Bronchial epithelial cell (primary cell): ENCODE measurements around the gene SPRR2G. TPM values are rescaled to one million over a fixed set of nuclear protein-coding genes. Genes with fewer than 3 reads are reported as not detected.
"Not testable (repeated sequence)": the region's sequence is repeated elsewhere in the genome, so short reads cannot be mapped to it uniquely, and the experiment has no call there.

Source experiments
- DNase-seq: peaks from one replicate; pipeline ENCODE4 v3.0.0-alpha.2; 2010; ENCODE audit warnings: low read depth
- FAIRE-seq: peaks from 2 replicates; lab custom pipeline; 2011; peaks lifted over from hg19 to GRCh38; lab: Jason Lieb, UNC
- H3K27me3 ChIP-seq: 2 replicates; pipeline ENCODE4 v1.5.1; 2011; ENCODE audit warnings: low read length; ENCODE audit not compliant: control insufficient read depth, insufficient read depth
- H3K36me3 ChIP-seq: 2 replicates; pipeline ENCODE4 v1.5.1; 2011; ENCODE audit warnings: low read length; ENCODE audit not compliant: control insufficient read depth, insufficient read depth
- H3K4me3 ChIP-seq: 2 replicates; pipeline ENCODE4 v1.5.1; 2011; ENCODE audit warnings: mild to moderate bottlenecking, low read depth, low read length, control low read depth
- total RNA-seq: library from RNA; depleted of rRNA; stranded (reverse); fragments of >200 nt; gene quantifications from 2 replicates; pipeline ENCODE4 v1.2.1, GENCODE V29; 2014
- TF ChIP-seq, protein P1 (sequence below): IDR thresholded peaks from 2 replicates; pipeline ENCODE4 v1.5.1; 2011; ENCODE audit warnings: mild to moderate bottlenecking, moderate library complexity, low read length, control low read depth, inconsistent platforms; ENCODE audit not compliant: insufficient read depth, severe bottlenecking

The SPRR2G gene
- not detected in 2 replicates for total RNA-seq

DNA sequence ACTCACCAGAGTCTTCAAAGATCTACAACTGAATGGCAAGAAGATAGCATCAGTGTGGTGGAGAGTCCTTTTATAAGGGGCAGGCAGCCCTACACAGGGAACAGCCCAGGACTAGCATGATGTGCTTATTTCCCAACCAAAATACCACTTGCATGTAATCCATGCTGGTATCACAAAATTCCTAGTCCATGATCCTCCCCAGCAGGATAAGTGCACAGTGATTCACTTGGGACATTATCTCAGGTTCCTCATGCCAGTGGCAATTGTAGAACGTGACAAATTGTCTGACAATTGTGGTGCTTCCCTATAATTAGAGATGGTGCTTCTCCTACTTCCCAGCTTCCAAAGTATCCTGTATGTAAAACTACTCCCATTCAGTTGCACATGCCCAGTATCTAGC lies at the start of gene SPRR2G:
Gene SPRR2G, minus strand, starts transcription at position 45 of the 400 bp plus-strand sequence. CDS start 780 bp downstream, outside the sequence.
- peak; percentile 13 for FAIRE-seq
- TF ChIP-seq, protein P1, sequence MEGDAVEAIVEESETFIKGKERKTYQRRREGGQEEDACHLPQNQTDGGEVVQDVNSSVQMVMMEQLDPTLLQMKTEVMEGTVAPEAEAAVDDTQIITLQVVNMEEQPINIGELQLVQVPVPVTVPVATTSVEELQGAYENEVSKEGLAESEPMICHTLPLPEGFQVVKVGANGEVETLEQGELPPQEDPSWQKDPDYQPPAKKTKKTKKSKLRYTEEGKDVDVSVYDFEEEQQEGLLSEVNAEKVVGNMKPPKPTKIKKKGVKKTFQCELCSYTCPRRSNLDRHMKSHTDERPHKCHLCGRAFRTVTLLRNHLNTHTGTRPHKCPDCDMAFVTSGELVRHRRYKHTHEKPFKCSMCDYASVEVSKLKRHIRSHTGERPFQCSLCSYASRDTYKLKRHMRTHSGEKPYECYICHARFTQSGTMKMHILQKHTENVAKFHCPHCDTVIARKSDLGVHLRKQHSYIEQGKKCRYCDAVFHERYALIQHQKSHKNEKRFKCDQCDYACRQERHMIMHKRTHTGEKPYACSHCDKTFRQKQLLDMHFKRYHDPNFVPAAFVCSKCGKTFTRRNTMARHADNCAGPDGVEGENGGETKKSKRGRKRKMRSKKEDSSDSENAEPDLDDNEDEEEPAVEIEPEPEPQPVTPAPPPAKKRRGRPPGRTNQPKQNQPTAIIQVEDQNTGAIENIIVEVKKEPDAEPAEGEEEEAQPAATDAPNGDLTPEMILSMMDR = no peak
- no peaks in the 10 kb centered on the region for H3K36me3 ChIP-seq

DNA sequence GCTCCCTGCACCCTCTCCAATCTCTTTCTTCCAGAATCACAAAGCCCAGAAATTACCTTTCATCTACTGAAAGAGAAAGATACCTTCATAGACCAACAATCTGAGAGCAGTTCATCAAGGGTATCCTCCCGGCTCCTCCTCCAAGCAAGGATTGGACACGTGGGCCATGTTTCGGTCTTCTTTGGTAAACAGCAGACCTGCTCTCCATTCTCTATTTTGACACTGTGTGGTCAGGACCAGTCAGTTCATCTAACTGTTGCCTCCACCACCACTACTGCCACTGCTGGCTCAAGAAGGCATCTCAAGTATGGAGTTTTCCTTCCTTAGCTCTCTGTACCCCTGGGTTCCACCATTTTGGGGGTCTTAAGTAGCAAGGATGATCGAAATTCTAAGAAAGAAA lies 44.5 kb upstream of the SPRR2G start:
- Histone ChIP-seq H3K4me3 (no peak overlapping the region), H3K36me3 (no peaks in the 10 kb centered on the region), H3K27me3 (peaks cover 1% of the 10 kb centered on the region)
- FAIRE-seq (no peak), DNase-seq (no peak)
- TF ChIP-seq, protein P1 = no peak

More for the DNA sequence above, at the start of gene SPRR2G:
- peaks cover 4% of the 10 kb centered on the region for H3K27me3 ChIP-seq
- no peak for DNase-seq
- no peak within 1 kb of the TSS for H3K4me3 ChIP-seq

DNA sequence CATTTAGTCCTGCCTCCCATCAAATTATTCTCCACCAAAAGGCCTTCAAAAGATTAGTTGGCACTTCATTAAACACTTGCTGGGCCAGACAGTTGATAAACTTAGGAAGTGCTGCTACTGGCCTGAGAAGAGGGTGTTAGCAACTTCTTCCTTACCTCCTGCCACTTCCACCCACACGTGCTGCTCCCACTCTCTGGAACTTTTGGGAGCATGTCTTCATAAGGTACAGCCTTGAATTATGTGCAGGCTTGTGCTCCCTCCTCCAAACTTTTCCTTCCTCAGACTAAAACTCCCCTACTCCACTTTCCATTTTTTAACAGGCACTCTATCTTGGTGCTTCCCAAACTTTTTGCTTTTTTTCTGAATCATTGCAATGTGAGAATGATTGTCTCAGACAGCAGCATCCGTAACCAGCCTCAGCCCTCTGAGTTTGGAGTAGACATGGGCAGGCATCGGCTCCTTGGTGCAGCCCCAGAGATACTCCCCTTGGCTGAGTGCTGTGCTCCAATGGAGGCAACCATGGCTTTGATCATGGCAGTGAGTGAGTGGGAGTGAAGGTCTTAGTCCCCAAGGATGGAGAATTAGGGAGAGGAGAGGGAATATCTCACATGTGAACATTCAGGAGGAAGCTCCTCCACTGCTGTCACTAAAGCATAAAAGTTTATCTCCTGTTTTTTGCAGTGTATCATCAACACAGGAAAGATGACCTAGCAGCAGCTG lies 43.8 kb upstream of the SPRR2G start:
- FAIRE-seq = no peak
- no peak for DNase-seq
- TF ChIP-seq, protein P1 = no peak
- Histone ChIP-seq H3K36me3 (no peaks in the 10 kb centered on the region), H3K4me3 (no peak overlapping the region), H3K27me3 (peaks cover 1% of the 10 kb centered on the region)

DNA sequence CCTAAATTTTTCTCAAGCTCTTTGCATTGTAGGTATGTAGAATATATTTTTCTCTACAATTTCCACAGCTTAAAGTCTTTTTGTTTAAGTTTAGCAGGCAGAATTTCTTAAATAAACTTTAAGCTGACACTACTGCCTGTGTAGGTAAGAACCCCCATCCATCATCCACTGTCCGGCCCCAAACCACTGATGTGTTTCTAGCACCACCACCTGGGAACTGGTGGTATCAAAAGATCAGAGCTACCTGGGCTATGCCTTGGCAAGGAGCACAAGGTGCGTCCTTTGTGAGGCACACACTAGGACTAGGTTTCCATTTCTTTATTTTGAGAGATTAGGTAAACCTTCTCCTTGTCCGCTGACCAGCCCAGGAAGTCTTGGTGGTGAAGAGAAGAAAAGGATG lies 42.0 kb upstream of the SPRR2G start:
- no peak overlapping the region for H3K4me3 ChIP-seq
- DNase-seq (peak; percentile 53), FAIRE-seq (no peak)
- no peaks in the 10 kb centered on the region for H3K36me3 ChIP-seq
- H3K27me3 ChIP-seq = no peaks in the 10 kb centered on the region
- TF ChIP-seq, protein P1 = peak; percentile 78

DNA sequence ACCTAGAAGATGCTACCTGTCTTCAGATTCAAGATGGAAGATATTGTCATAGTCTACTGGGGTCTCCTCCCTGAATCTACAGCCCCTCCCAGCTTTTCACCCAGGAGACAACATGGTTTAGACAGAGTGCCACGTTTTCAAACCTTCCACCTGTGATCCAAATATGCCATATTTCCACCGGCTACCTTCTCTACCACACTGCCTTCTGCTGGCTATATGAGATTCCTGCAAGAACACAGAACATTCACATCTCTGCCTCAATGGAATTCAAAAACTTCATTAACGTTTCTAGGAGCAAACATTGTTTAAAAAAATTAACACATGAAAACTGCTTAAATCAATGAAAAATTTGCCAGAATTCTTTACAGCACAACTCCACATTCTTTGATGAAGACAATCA lies 39.7 kb upstream of the SPRR2G start:
- TF ChIP-seq, protein P1 = peak; percentile 71
- Histone ChIP-seq H3K36me3 (no peaks in the 10 kb centered on the region), H3K27me3 (no peaks in the 10 kb centered on the region), H3K4me3 (no peak overlapping the region)
- DNase-seq (peak; percentile 48), FAIRE-seq (no peak)

DNA sequence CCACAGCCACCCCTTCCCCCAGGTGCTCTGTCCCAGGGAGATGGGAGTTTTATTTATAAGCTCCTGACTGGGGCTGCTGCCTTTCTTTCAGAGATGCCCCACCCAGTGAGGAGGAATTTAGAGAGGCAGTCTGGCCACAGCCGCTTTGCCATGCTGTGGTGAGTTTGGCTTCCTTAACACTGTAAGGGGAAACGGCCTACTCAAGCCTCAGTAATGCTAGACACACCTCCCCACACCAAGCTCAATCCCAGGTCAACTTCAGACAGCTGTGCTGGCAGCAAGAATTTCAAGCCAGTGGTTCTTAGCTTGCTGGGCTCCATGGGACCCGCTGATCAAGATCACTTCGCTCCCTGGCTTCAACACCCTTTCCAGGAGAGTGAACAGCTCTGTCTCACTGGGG lies 37.6 kb upstream of the SPRR2G start:
- DNase-seq = peak; percentile 52

More for the DNA sequence above, 37.6 kb upstream of the SPRR2G start:
- H3K36me3 ChIP-seq, H3K4me3 ChIP-seq, FAIRE-seq, H3K27me3 ChIP-seq: not testable (repeated sequence)
